Endothelial cell of umbilical vein (primary cell): ENCODE results near the gene CTDSPL. TPM values are rescaled to one million over a fixed set of nuclear protein-coding genes. Genes with fewer than 3 reads are reported as not detected.

ENCODE experiments used
- BruUV-seq: library from RNA; stranded (reverse); fragments of 400-500 nt; replicated peaks from 2 replicates; lab custom pipeline; 2021; lab: Mats Ljungman, UMichigan
- CTCF ChIA-PET: fragments of 300-600, 350-600 bp; sonication (Branson Sonifier 250); formaldehyde crosslinking; loops from one replicate; lab custom pipeline; 2021; ENCODE audit warnings: antibody characterized with exemption, inconsistent platforms; lab: Charles Lee
- POLR2A ChIA-PET: fragments of 300-600, 350-600 bp; sonication (Branson Sonifier 250); formaldehyde crosslinking; loops from one replicate; lab custom pipeline; 2021; ENCODE audit warnings: antibody characterized with exemption, inconsistent platforms; lab: Charles Lee
- DNase-seq: peaks from one replicate; pipeline ENCODE4 v3.0.0-alpha.2; 2011; ENCODE audit warnings: low read depth, low spot score
- FAIRE-seq: peaks from 2 replicates; lab custom pipeline; 2011; peaks lifted over from hg19 to GRCh38; lab: Jason Lieb, UNC
- H2AFZ ChIP-seq: 2 replicates; pipeline ENCODE4 v1.6.0; 2012; ENCODE audit warnings: low read depth, low read length, control low read depth, inconsistent platforms
- H3K27ac ChIP-seq: 2 replicates; pipeline ENCODE4 v1.5.1; 2011; ENCODE audit warnings: low read depth, mild to moderate bottlenecking, control low read depth, low read length, moderate library complexity; ENCODE audit not compliant: insufficient read depth
- H3K27me3 ChIP-seq, 2 experiments: 2 replicates each; pipeline versions ENCODE4 v1.6.0 to v1.6.1; 2011; ENCODE audit warnings: low read length in 2 of 2, mixed read lengths in 1 of 2; ENCODE audit not compliant: control insufficient read depth in 2 of 2, insufficient read depth in 2 of 2
- H3K36me3 ChIP-seq, 2 experiments: 2 replicates in 1 of 2; 3 replicates in 1 of 2; pipeline ENCODE4 v1.5.1; 2011; ENCODE audit warnings: low read length in 2 of 2, mild to moderate bottlenecking in 1 of 2, moderate library complexity in 1 of 2; ENCODE audit not compliant: control insufficient read depth in 2 of 2, insufficient read depth in 2 of 2; ENCODE audit errors: extremely low read depth in 1 of 2
- H3K4me1 ChIP-seq: 3 replicates; pipeline ENCODE4 v1.5.1; 2011; ENCODE audit warnings: mild to moderate bottlenecking, low read length; ENCODE audit not compliant: control insufficient read depth, insufficient read depth; ENCODE audit errors: extremely low read depth
- H3K4me2 ChIP-seq: 2 replicates; pipeline ENCODE4 v1.6.1; 2011; ENCODE audit warnings: low read length, control low read depth, mixed read lengths; ENCODE audit not compliant: insufficient read depth
- H3K4me3 ChIP-seq, 3 experiments: fragments of 200-600 bp in 1 of 3; sonication (generic), shearing (Covaris generic) in 1 of 3; replicated peaks in 1 of 3; 2 replicates each; pipeline ENCODE4 v1.5.1; 2011 to 2016; ENCODE audit warnings: control low read depth in 3 of 3, low read length in 3 of 3, mild to moderate bottlenecking in 2 of 3, inconsistent platforms in 1 of 3, low read depth in 1 of 3, moderate library complexity in 1 of 3; ENCODE audit not compliant: insufficient read depth in 1 of 3
- H3K79me2 ChIP-seq: 2 replicates; pipeline ENCODE4 v1.6.0; 2012; ENCODE audit warnings: low read length, inconsistent platforms; ENCODE audit not compliant: control insufficient read depth, insufficient read depth
- H3K9ac ChIP-seq: replicated peaks from 2 replicates; pipeline ENCODE3; 2011; ENCODE audit warnings: low read length, control low read depth; ENCODE audit not compliant: insufficient read depth; ENCODE audit errors: extremely low read depth
- H3K9me1 ChIP-seq: replicated peaks from 3 replicates; pipeline ENCODE4 v1.6.0; 2011; ENCODE audit warnings: mild to moderate bottlenecking, low read length; ENCODE audit not compliant: control insufficient read depth, insufficient read depth; ENCODE audit errors: extremely low read depth
- H3K9me3 ChIP-seq: replicated peaks from 2 replicates; pipeline ENCODE4 v1.5.1; 2012; ENCODE audit warnings: low read length, inconsistent platforms; ENCODE audit not compliant: control insufficient read depth, insufficient read depth
- H4K20me1 ChIP-seq: replicated peaks from 2 replicates; pipeline ENCODE3; 2011; ENCODE audit warnings: mild to moderate bottlenecking, low read length; ENCODE audit not compliant: control insufficient read depth, insufficient read depth; ENCODE audit errors: extremely low read depth
- EZH2 ChIP-seq: IDR thresholded peaks from 2 replicates; pipeline ENCODE4 v1.6.1; 2012; ENCODE audit warnings: borderline replicate concordance, low read depth, mild to moderate bottlenecking, moderate library complexity, low read length, inconsistent platforms; ENCODE audit not compliant: severe bottlenecking
- FOS ChIP-seq: IDR thresholded peaks from 2 replicates; pipeline ENCODE4 v1.6.1; 2011; ENCODE audit warnings: mild to moderate bottlenecking, low read length, moderate library complexity, borderline replicate concordance; ENCODE audit not compliant: insufficient read depth
- GATA2 ChIP-seq: IDR thresholded peaks from 2 replicates; pipeline ENCODE4 v1.7.0; 2011; ENCODE audit warnings: low read depth, mild to moderate bottlenecking, moderate library complexity, mixed read lengths, low read length; ENCODE audit not compliant: insufficient read length, insufficient read depth
- JUN ChIP-seq: IDR thresholded peaks from 2 replicates; pipeline ENCODE4 v1.6.1; 2011; ENCODE audit warnings: borderline replicate concordance, low read depth; ENCODE audit not compliant: insufficient read length, insufficient read depth
- MYC ChIP-seq: IDR thresholded peaks from one replicate; pipeline ENCODE4 v1.6.1; 2011; ENCODE audit warnings: mild to moderate bottlenecking, low read depth, low read length
- POLR2A ChIP-seq: IDR thresholded peaks from 2 replicates; pipeline ENCODE4 v1.6.1; 2012; ENCODE audit warnings: low read depth, mild to moderate bottlenecking, control low read depth, low read length
- POLR2AphosphoS5 ChIP-seq: IDR thresholded peaks from 2 replicates; pipeline ENCODE4 v1.6.1; 2012; ENCODE audit warnings: low read depth, mild to moderate bottlenecking, control low read depth, low read length, moderate library complexity; ENCODE audit not compliant: insufficient read depth
- dilution Hi-C: fragments of 300-500 bp; cut with MboI; formaldehyde crosslinking; loops from one replicate; pipeline ENCODE4 v1.15.0; 2019; ENCODE audit warnings: low sequenced_read_pairs; ENCODE audit not compliant: extremely low pct_ligation_motif_present
- intact Hi-C: fragments of 100-400 bp; cut with micrococcal nuclease; formaldehyde crosslinking; loops from one replicate; pipeline ENCODE4 v1.10.0; 2022
- polyA plus RNA-seq, 4 experiments: library from polyadenylated mRNA; depleted of rRNA in 3 of 4; stranded (reverse) in 3 of 4; unstranded in 1 of 4; fragments of >200 nt; gene quantifications; 2 replicates each; pipeline versions ENCODE4 v1.2.1 to v1.2.3, GENCODE V29; 2011 to 2012; ENCODE audit warnings: missing spikeins in 1 of 4
- total RNA-seq: library from RNA; stranded (reverse); gene quantifications from 2 replicates; pipeline ENCODE4 v1.2.3, GENCODE V29; 2021
- TF ChIP-seq, protein P1 (sequence below), 2 donors: IDR thresholded peaks; 1 replicate in 1 of 2; 2 replicates in 1 of 2; pipeline ENCODE4 v1.5.1; 2011; ENCODE audit warnings: low read length in 2 of 2, mild to moderate bottlenecking in 2 of 2, moderate library complexity in 2 of 2, control low read depth in 1 of 2, inconsistent platforms in 1 of 2, low read depth in 1 of 2; ENCODE audit not compliant: insufficient read depth in 1 of 2; ENCODE audit errors: extremely low read depth in 1 of 2
- TF ChIP-seq, protein P2 (sequence below): IDR thresholded peaks from 2 replicates; pipeline ENCODE4 v1.6.1; 2011; ENCODE audit not compliant: insufficient read depth, insufficient read length

Gene CTDSPL
- total and polyA plus RNA-seq, 2 donors (not counting 3 experiments of a cell fraction or from before 2014, with no cell fraction given): 30.1 to 43.2 TPM

DNA sequence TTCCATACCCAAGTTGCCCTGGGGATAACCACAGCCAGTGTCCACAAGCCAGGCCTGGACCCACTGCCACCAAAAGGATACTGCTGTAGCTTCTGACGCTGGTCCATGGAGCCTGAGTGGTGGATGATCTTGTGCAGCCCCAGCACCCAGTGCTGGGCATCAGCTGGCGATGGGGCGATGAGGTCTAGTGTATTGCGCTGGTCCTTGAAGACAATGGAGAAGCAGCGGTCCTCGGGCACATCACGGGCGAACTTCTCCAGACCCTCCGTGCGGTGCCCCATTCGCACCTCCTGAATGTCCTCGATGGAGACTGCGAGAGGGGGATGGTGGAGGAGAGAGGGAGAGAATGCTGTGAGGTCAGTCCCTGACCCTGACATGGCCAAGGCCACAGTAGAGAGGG, 154.7 kb downstream of the CTDSPL start:
- no peaks in the 10 kb centered on the region for H3K9me1 ChIP-seq
- no peak overlapping the region for H3K4me2 ChIP-seq
- CTCF ChIA-PET: no interaction called here
- intact Hi-C loops: no loop called here
- no peaks in the 10 kb centered on the region for H3K9me3 ChIP-seq
- no peak overlapping the region for H3K27ac ChIP-seq
- no peak overlapping the region for H2AFZ ChIP-seq
- TF ChIP-seq POLR2A (no peak), JUN (no peak), MYC (no peak), GATA2 (no peak), POLR2AphosphoS5 (no peak), EZH2 (no peak), FOS (no peak)
- TF ChIP-seq, protein P1, sequence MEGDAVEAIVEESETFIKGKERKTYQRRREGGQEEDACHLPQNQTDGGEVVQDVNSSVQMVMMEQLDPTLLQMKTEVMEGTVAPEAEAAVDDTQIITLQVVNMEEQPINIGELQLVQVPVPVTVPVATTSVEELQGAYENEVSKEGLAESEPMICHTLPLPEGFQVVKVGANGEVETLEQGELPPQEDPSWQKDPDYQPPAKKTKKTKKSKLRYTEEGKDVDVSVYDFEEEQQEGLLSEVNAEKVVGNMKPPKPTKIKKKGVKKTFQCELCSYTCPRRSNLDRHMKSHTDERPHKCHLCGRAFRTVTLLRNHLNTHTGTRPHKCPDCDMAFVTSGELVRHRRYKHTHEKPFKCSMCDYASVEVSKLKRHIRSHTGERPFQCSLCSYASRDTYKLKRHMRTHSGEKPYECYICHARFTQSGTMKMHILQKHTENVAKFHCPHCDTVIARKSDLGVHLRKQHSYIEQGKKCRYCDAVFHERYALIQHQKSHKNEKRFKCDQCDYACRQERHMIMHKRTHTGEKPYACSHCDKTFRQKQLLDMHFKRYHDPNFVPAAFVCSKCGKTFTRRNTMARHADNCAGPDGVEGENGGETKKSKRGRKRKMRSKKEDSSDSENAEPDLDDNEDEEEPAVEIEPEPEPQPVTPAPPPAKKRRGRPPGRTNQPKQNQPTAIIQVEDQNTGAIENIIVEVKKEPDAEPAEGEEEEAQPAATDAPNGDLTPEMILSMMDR (IDR thresholded peaks at IDR 0.05; ENCODE audit: extremely low read depth in 1 of 2, insufficient read depth in 1 of 2, low read depth in 1 of 2, low read length in 2 of 2): no peak
- TF ChIP-seq, protein P2, sequence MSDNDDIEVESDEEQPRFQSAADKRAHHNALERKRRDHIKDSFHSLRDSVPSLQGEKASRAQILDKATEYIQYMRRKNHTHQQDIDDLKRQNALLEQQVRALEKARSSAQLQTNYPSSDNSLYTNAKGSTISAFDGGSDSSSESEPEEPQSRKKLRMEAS: no peak
- H3K4me3 ChIP-seq: no peak overlapping the region
- POLR2A ChIA-PET: no interaction called here
- no peaks in the 10 kb centered on the region for H4K20me1 ChIP-seq
- FAIRE-seq: no peak
- H3K27me3 ChIP-seq: no peaks in the 10 kb centered on the region
- dilution Hi-C loops: no loop called here
- BruUV-seq: no TSS peak
- no peak for DNase-seq
- peaks cover 0 to 7% of the 10 kb centered on the region in 2 experiments for H3K36me3 ChIP-seq
- H3K9ac ChIP-seq: no peak overlapping the region
- no peaks in the 10 kb centered on the region for H3K79me2 ChIP-seq
- no peaks in the 10 kb centered on the region for H3K4me1 ChIP-seq
